ENCODE results near the gene FHIT.
"Not testable (repeated sequence)": the region's sequence is repeated elsewhere in the genome, so short reads cannot be mapped to it uniquely, and the experiment has no call there.

FHIT gene

GRCh38 chr3:60890226-60890625 lies 361.0 kb downstream of the FHIT start:
- no peak for TF ChIP-seq CTCF (IDR thresholded peaks at IDR 0.05; ENCODE audit: low read depth, low read length, missing control alignments)
- no peak for DNase-seq
- Histone ChIP-seq H3K27me3 (replicated peaks) (no peaks in the 10 kb centered on the region), H3K27ac (no peak overlapping the region), H3K36me3 (replicated peaks) (no peaks in the 10 kb centered on the region), H3K4me3 (ENCODE audit: low read depth, low read length) (no peak overlapping the region)
- in situ Hi-C loops (cut with HindIII; ENCODE audit: low pct_ligation_motif_present, low sequenced_read_pairs), result no loop called here

- in situ Hi-C loops (cut with HindIII; ENCODE audit: low pct_ligation_motif_present, low sequenced_read_pairs); H3K36me3 ChIP-seq (replicated peaks); H3K27me3 ChIP-seq (replicated peaks); H3K27ac ChIP-seq; H3K4me3 ChIP-seq (ENCODE audit: low read depth, low read length); DNase-seq: not testable (repeated sequence)
These were observed 362.3 kb downstream of the FHIT start for GRCh38 chr3:60888952-60889351.

GRCh38 chr3:60887574-60887973 lies 363.7 kb downstream of the FHIT start:
- Histone ChIP-seq H3K27ac (no peak overlapping the region), H3K36me3 (replicated peaks) (no peaks in the 10 kb centered on the region), H3K27me3 (replicated peaks) (no peaks in the 10 kb centered on the region), H3K4me3 (ENCODE audit: low read depth, low read length) (no peak overlapping the region)
- in situ Hi-C loops (cut with HindIII; ENCODE audit: low pct_ligation_motif_present, low sequenced_read_pairs), result no loop called here
- TF ChIP-seq CTCF (IDR thresholded peaks at IDR 0.05; ENCODE audit: low read depth, low read length, missing control alignments), result no peak
- DNase-seq, result no peak

- no peak overlapping the region for H3K27ac ChIP-seq
- in situ Hi-C loops (cut with HindIII; ENCODE audit: low pct_ligation_motif_present, low sequenced_read_pairs), result no loop called here
- H3K4me3 ChIP-seq (ENCODE audit: low read depth, low read length), result no peak overlapping the region
- TF ChIP-seq CTCF (IDR thresholded peaks at IDR 0.05; ENCODE audit: low read depth, low read length, missing control alignments), result no peak
- no peak for DNase-seq
- H3K27me3 ChIP-seq (replicated peaks), result no peaks in the 10 kb centered on the region
- H3K36me3 ChIP-seq (replicated peaks), result no peaks in the 10 kb centered on the region
These were observed 364.7 kb downstream of the FHIT start for GRCh38 chr3:60886518-60886917.

- Histone ChIP-seq H3K36me3 (replicated peaks) (no peaks in the 10 kb centered on the region), H3K27me3 (replicated peaks) (no peaks in the 10 kb centered on the region), H3K4me3 (ENCODE audit: low read depth, low read length) (no peak overlapping the region), H3K27ac (no peak overlapping the region)
- no peak for TF ChIP-seq CTCF (IDR thresholded peaks at IDR 0.05; ENCODE audit: low read depth, low read length, missing control alignments)
- DNase-seq, result no peak
- in situ Hi-C loops (cut with HindIII; ENCODE audit: low pct_ligation_motif_present, low sequenced_read_pairs), result no loop called here
These were observed 367.2 kb downstream of the FHIT start for GRCh38 chr3:60884005-60884404.

- DNase-seq, result no peak
- no peak overlapping the region for H3K4me3 ChIP-seq (ENCODE audit: low read depth, low read length)
- no peak overlapping the region for H3K27ac ChIP-seq
- in situ Hi-C loops (cut with HindIII; ENCODE audit: low pct_ligation_motif_present, low sequenced_read_pairs), result no loop called here
- H3K36me3 ChIP-seq (replicated peaks), result no peaks in the 10 kb centered on the region
- no peaks in the 10 kb centered on the region for H3K27me3 ChIP-seq (replicated peaks)
- no peak for TF ChIP-seq CTCF (IDR thresholded peaks at IDR 0.05; ENCODE audit: low read depth, low read length, missing control alignments)
These were observed 374.1 kb downstream of the FHIT start for GRCh38 chr3:60877188-60877587.
